ENCODE results near the gene ARFGEF2. TPM values are rescaled to one million over a fixed set of nuclear protein-coding genes. Genes with fewer than 3 reads are reported as not detected.
"Not testable (repeated sequence)": the region's sequence is repeated elsewhere in the genome, so short reads cannot be mapped to it uniquely, and the experiment has no call there.

ARFGEF2 gene
- total RNA-seq, 1 donor from 2014 or later, result 36.1 TPM

DNA sequence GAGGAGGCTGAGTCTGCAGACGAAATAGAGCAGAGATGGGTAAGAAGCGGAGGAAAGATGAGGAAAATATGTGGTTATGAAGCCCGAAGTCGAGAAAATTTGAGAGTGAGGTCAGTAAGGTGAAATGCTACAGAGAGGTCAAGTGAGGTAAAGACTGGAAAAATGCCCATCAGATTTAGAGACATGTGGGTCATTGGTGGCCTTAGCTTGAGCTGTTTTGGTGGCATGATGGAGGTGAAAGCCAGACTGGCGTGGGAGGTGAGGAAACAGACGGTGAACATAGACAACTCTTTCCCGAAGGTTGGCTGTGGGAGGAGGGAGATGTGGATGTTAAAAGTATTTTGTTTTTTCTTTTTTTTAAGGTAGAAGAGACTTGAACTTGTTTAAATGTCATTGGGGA, 9.4 kb downstream of the ARFGEF2 start:
- no peaks in the 10 kb centered on the region for H3K27me3 ChIP-seq (ENCODE audit: control insufficient read depth, insufficient read depth, low read length)
- no peak for FAIRE-seq
- DNase-seq (ENCODE audit: low read depth), result no peak
- peaks cover 1% of the 10 kb centered on the region for H3K36me3 ChIP-seq (ENCODE audit: control insufficient read depth, insufficient read depth, low read length)
- no peak overlapping the region for H3K4me3 ChIP-seq (ENCODE audit: low read depth, low read length)
- TF ChIP-seq, protein P1, sequence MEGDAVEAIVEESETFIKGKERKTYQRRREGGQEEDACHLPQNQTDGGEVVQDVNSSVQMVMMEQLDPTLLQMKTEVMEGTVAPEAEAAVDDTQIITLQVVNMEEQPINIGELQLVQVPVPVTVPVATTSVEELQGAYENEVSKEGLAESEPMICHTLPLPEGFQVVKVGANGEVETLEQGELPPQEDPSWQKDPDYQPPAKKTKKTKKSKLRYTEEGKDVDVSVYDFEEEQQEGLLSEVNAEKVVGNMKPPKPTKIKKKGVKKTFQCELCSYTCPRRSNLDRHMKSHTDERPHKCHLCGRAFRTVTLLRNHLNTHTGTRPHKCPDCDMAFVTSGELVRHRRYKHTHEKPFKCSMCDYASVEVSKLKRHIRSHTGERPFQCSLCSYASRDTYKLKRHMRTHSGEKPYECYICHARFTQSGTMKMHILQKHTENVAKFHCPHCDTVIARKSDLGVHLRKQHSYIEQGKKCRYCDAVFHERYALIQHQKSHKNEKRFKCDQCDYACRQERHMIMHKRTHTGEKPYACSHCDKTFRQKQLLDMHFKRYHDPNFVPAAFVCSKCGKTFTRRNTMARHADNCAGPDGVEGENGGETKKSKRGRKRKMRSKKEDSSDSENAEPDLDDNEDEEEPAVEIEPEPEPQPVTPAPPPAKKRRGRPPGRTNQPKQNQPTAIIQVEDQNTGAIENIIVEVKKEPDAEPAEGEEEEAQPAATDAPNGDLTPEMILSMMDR (IDR thresholded peaks at IDR 0.05; ENCODE audit: insufficient read depth, low read length, severe bottlenecking), result no peak

DNA sequence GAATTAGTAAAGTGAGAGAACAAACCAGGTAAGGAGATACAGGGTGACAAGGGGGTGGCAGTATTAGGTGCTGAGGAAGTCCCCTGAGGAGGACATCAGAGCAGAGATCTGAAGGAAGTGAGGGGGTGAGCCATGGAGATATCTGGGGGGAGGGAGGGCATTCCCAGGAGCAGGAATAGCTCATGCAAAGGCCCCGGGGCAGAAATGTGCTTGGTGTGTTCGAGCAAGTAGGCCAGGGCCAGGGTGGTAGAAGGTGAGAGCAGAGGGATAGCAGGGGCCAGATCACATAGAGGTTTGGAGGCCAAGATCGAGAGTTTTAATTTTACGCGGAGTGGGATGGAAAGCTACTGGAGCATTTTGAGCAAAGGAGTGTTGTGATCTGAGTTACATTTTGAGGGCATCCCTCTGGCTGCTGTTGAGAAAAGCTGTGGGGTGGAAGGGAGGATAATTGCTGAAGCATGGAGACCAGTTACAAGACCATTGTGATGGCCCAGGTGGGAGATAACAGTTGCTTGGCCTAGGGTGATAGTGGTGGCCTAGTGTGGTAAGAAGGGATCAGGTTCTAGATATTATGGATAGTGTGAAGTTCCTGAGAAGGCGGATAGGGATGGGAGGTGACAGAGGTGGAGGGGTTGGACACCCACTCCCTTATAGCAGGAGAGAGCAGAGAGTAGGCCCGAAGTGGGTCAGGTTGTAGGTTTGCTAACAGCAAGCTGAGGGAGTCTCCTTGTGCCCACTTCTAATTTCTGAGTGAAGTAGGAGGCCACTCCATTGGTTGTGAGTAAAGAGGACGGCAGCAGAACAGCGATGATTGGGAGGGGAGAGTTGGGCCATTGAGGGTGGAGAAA, 10.2 kb downstream of the ARFGEF2 start:
- Histone ChIP-seq H3K27me3 (ENCODE audit: control insufficient read depth, insufficient read depth, low read length) (no peaks in the 10 kb centered on the region), H3K4me3 (ENCODE audit: low read depth, low read length) (no peak overlapping the region), H3K36me3 (ENCODE audit: control insufficient read depth, insufficient read depth, low read length) (peaks cover 1% of the 10 kb centered on the region)
- TF ChIP-seq, protein P1 (IDR thresholded peaks at IDR 0.05; ENCODE audit: insufficient read depth, low read length, severe bottlenecking), result no peak
- FAIRE-seq (no peak), DNase-seq (ENCODE audit: low read depth) (no peak)

DNA sequence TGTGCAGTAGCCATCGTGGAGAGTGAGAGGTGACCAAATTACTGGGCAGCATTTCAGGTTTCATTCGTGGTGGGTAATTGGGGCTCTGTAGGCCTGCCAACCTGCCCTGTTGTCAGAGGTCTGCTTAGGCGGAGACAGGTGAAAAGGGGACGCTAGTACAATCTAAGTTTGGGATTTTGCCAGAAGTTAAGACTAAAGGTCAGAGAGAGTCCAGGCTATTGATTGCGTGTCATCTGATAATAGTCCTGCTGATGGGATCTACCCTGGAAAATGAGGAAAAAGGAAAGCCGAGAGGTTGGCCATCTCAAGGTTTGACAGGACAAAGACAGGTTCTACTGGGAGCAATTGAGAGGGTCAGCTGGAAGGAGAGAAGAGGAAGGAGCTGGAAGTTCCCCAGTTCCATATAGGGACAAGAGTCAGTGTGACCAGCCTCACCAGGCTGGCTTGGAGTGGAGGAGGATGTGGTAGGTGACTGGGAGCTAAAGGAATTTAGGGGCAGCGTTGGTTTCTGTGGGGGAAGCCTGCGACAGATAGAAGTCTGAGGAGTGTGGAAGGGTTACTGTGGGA, 10.9 kb downstream of the ARFGEF2 start:
- DNase-seq (ENCODE audit: low read depth) (no peak), FAIRE-seq (no peak)
- Histone ChIP-seq H3K36me3 (ENCODE audit: control insufficient read depth, insufficient read depth, low read length) (peaks cover 1% of the 10 kb centered on the region), H3K4me3 (ENCODE audit: low read depth, low read length) (no peak overlapping the region), H3K27me3 (ENCODE audit: control insufficient read depth, insufficient read depth, low read length) (no peaks in the 10 kb centered on the region)
- TF ChIP-seq, protein P1 (IDR thresholded peaks at IDR 0.05; ENCODE audit: insufficient read depth, low read length, severe bottlenecking), result no peak

DNA sequence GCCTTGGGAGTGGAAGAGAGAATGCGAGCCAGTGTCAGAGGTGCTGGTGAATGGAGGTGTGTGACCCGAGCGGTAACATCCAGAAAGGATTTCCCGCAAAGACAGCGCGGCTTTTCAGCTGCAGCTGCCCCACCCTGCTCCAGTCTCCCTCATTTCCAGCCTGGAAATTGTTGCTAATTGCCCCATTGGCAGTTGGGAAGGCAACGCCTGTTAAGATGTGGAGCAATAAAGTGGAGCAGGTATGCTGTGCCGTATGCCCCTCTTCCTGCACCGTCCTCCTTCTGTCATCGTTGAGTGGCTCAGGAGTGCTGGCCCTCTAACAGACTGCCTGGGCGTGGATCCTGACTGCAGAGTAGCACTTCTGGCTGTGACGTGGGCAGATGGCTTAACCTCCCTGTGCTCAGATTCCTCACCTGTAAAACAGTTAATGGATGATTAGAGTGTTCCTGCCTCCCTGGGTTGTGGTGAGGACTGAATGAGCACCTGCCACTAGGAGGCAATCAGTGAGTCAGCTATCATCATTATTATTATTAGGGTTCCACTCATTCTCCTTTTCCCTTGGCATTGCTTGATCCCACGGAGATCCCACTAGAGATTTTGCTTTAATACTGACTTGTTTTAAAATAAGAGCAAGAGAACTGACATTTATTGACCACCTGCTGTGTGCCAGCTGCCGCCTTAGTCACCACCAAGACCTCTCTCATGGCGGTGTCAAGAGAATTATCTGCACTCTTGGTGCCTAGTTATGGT, 11.7 kb downstream of the ARFGEF2 start:
- DNase-seq (ENCODE audit: low read depth) (no peak), FAIRE-seq (no peak)
- no peaks in the 10 kb centered on the region for H3K27me3 ChIP-seq (ENCODE audit: control insufficient read depth, insufficient read depth, low read length)
- TF ChIP-seq, protein P1 (IDR thresholded peaks at IDR 0.05; ENCODE audit: insufficient read depth, low read length, severe bottlenecking), result no peak
- no peak overlapping the region for H3K4me3 ChIP-seq (ENCODE audit: low read depth, low read length)
- peaks cover 1% of the 10 kb centered on the region for H3K36me3 ChIP-seq (ENCODE audit: control insufficient read depth, insufficient read depth, low read length)

DNA sequence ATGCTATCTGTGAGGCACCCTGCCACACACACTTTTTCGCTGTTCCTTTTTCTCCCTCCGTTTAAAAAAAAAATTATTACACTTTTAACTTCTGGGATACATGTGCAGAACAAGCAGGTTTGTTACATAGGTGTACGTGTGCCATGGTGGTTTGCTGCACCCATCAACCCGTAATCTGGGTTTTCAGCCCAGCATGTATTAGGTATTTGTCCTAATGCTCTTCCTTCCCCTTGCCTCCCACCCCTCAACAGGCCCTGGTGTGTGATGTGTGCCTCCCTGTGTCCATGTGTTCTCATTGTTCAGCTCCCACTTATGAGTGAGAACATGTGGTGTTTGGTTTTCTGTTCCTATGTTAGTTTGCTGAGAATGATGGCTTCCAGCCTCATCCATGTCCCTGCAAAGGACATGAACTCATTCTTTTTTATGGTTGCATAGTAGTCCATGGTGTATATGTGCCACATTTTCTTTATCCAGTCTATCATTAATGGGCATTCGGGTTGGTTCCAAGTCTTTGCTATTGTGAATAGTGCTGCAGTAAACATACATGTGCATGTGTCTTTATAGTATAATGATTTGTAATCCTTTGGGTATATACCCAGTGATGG, 12.9 kb downstream of the ARFGEF2 start:
- not testable (repeated sequence) for H3K36me3 ChIP-seq (ENCODE audit: control insufficient read depth, insufficient read depth, low read length); FAIRE-seq; H3K4me3 ChIP-seq (ENCODE audit: low read depth, low read length); DNase-seq (ENCODE audit: low read depth); H3K27me3 ChIP-seq (ENCODE audit: control insufficient read depth, insufficient read depth, low read length)

DNA sequence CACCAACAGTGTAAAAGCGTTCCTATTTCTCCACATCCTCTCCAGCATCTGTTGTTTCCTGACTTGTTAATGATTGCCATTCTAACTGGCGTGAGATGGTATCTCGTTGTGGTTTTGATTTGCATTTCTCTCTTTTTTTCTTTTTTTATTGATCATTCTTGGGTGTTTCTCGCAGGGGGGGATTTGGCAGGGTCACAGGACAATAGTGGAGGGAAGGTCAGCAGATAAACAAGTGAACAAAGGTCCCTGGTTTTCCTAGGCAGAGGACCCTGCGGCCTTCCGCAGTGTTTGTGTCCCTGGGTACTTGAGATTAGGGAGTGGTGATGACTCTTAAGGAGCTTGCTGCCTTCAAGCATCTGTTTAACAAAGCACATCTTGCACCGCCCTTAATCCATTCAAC, 13.5 kb downstream of the ARFGEF2 start:
- FAIRE-seq; H3K27me3 ChIP-seq (ENCODE audit: control insufficient read depth, insufficient read depth, low read length); H3K4me3 ChIP-seq (ENCODE audit: low read depth, low read length): not testable (repeated sequence)

DNA sequence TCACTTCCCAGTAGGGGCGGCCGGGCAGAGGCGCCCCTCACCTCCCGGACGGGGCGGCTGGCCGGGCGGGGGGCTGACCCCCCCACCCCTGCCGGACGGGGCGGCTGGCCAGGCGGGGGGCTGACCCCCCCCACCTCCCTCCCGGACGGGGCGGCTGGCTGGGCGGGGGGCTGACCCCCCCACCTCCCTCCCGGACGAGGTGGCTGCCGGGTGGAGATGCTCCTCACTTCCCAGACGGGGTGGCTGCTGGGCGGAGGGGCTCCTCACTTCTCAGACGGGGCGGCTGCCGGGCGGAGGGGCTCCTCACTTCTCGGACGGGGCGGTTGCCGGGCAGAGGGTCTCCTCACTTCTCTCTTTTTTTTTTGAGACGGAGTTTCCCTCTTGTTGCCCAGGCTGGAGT, 14.7 kb downstream of the ARFGEF2 start:
- FAIRE-seq; DNase-seq (ENCODE audit: low read depth); H3K27me3 ChIP-seq (ENCODE audit: control insufficient read depth, insufficient read depth, low read length); H3K36me3 ChIP-seq (ENCODE audit: control insufficient read depth, insufficient read depth, low read length); H3K4me3 ChIP-seq (ENCODE audit: low read depth, low read length): not testable (repeated sequence)

More for the DNA sequence above, 13.5 kb downstream of the ARFGEF2 start:
- DNase-seq (ENCODE audit: low read depth); H3K36me3 ChIP-seq (ENCODE audit: control insufficient read depth, insufficient read depth, low read length): not testable (repeated sequence)

All from bronchial epithelial cell (primary cell).